Type B pancreatic cell (in vitro differentiated cells): ENCODE measurements around the gene ALG2. TPM values are rescaled to one million over a fixed set of nuclear protein-coding genes. Genes with fewer than 3 reads are reported as not detected.
A peak's percentile ranks its signal among the peaks of the same experiment; 100 is the strongest.
"Not testable (repeated sequence)": the region's sequence is repeated elsewhere in the genome, so short reads cannot be mapped to it uniquely, and the experiment has no call there.

Experiments used
- DNase-seq: peaks from one replicate; pipeline ENCODE4 v3.0.0; 2021; ENCODE audit warnings: mixed read lengths; ENCODE audit not compliant: unreplicated experiment; ENCODE audit errors: extremely low spot score
- H3K27ac Mint-ChIP-seq: 2 replicates; pipeline ENCODE4 v1.8.0; 2021; ENCODE audit warnings: mild to moderate bottlenecking, mixed read lengths
- H3K27me3 Mint-ChIP-seq: 2 replicates; pipeline ENCODE4 v1.8.0; 2021; ENCODE audit warnings: mixed read lengths
- H3K36me3 Mint-ChIP-seq: 2 replicates; pipeline ENCODE4 v1.8.0; 2021; ENCODE audit warnings: mixed read lengths
- H3K4me1 Mint-ChIP-seq: one replicate; pipeline ENCODE4 v1.8.0; 2021; ENCODE audit warnings: mixed read lengths; ENCODE audit not compliant: unreplicated experiment
- H3K4me3 Mint-ChIP-seq: 2 replicates; pipeline ENCODE4 v1.8.0; 2021; ENCODE audit warnings: mild to moderate bottlenecking, mixed read lengths
- H3K9me3 Mint-ChIP-seq: 2 replicates; pipeline ENCODE4 v1.8.0; 2021; ENCODE audit warnings: mixed read lengths
- CTCF ChIP-seq: fragments of 200-600 bp; sonication (generic); conservative IDR thresholded peaks from 2 replicates; pipeline ENCODE4 v1.5.0; 2021; ENCODE audit warnings: antibody characterized with exemption, mild to moderate bottlenecking
- total RNA-seq: library from RNA; stranded (reverse); gene quantifications from 2 replicates; pipeline ENCODE4 v1.2.1, GENCODE V29; 2021; ENCODE audit warnings: low replicate concordance

ALG2 gene
- total RNA-seq, 1 donor from 2014 or later, result 35.3 TPM

DNA sequence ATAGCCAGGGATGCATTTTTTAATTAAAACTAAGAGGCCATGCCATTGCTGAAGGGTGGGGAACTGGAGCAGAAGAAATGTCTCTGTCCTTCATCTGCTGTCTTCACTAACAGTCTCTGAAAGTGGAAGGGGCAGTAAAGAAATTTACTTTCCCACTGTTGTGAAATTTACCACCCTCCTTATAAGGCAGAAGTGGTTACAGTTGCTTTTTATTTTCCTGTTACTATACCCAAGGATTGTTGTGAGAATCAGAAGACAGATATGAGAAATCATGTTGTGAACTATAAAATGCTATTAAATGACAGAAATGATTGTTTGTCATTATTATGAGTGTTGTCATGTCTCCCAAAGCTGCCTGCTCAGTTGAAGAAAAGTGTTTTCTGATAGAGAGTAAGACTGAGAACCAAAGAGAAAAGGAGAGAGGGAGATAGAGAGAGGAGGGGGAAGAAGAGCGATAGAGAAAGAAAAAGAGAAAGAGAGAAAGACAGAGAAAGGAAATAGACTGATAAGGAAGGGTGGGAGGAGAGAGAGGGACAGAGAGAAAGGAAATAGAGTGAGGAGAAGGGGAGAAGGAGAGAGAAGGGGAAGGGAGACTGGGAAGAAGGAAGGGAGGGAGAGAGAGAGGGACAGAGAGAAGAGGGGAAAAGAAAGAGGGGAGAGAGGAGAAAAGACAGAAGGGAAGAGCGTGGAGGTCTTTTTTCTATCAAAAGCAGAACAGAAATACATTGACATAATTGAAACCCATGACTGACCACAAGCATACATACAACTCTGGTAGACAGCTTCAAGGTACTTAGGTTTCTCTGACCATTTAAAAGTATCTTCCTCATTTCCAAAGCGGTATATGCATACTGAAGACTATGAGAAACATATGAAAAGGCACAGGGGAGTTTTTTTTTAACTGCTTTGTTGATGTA is 22.9 kb upstream of the ALG2 start:
- no peak for DNase-seq
- H3K4me1 Mint-ChIP-seq, result no peaks in the 10 kb centered on the region
- H3K36me3 Mint-ChIP-seq, result peaks cover 8% of the 10 kb centered on the region
- H3K9me3 Mint-ChIP-seq, result no peaks in the 10 kb centered on the region
- no peak overlapping the region for H3K4me3 Mint-ChIP-seq
- no peak for TF ChIP-seq CTCF
- H3K27ac Mint-ChIP-seq, result no peak overlapping the region
- no peaks in the 10 kb centered on the region for H3K27me3 Mint-ChIP-seq

DNA sequence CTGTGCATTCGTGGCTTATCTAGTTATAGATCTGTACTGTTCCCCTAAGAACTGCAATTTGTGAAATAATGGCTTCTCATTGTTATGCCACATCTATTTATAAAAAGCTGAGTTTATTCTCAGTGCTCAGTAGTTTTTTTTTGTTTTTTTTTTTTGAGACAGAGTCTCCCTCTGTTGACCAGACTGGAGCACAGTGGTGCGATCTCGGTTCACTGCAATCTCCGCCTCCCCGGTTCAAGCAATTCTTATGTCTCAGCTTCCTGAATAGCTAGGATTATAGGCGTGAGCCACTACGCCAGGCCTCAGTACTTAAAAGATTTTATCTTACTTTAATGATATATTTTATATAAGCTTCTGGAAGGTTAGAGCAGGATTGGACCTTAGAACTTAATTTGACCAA is 19.4 kb upstream of the ALG2 start:
- Mint-ChIP-seq H3K9me3 (no peaks in the 10 kb centered on the region), H3K27ac (no peak overlapping the region), H3K36me3 (peaks cover 19% of the 10 kb centered on the region), H3K4me1 (no peaks in the 10 kb centered on the region), H3K27me3 (no peaks in the 10 kb centered on the region), H3K4me3 (no peak overlapping the region)
- TF ChIP-seq CTCF, result peak; percentile 19
- DNase-seq, result no peak

DNA sequence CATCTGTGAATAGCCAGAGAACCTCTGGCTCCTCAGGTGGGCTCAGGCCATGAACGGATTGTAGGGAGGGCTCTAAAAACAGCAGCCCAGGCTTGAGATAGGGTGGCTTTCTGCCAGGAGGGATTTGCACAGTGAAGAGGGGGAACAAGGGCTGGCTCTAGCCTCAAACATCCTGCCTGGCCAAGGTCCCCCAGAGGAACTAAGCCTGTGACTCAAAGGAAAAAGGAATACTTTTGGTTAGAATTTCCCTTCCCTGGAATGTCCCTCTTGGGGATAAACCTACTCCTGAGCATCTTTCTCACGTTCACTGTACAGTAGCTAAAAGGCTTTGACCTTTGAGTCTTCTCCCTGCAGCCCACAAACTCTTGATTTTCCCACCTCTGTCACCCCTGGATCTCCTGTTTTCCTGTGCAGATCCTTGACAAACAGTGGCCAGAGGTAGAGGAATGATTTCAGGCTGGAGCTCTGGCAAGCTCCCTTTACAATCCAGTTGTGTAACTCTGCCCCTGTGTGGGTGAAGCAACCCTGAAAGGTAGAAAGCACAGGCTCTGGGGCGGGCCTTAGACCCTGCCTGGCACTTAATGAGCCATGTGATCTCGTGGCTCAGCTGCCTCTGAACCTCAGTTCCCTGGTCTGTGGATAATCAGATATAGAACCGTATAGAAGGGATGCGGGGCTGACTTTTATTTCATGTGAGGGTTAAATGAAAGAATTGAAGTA is 17.8 kb upstream of the ALG2 start:
- Mint-ChIP-seq H3K27ac (no peak overlapping the region), H3K4me3 (no peak overlapping the region), H3K36me3 (peaks cover 19% of the 10 kb centered on the region), H3K4me1 (no peaks in the 10 kb centered on the region), H3K27me3 (no peaks in the 10 kb centered on the region), H3K9me3 (no peaks in the 10 kb centered on the region)
- no peak for DNase-seq
- no peak for TF ChIP-seq CTCF

DNA sequence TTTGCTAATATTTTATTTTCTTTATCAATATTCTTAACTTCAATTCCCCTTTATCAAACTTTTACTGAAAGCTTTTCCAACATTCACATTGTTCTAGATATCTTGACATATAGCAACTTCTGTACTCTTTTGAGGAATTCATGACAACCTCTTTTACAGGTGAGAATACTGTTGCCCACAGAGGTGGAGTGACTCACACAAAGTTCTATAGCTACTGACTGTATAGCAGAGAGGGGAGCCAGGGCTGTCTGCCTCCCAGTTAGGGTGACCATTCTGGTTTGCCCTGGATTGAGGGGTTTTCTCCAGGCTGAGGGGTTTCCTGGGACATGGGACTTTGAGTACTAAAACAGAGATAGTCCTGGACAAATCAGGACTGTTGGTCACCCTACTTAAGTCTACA is 16.6 kb upstream of the ALG2 start:
- Mint-ChIP-seq H3K9me3 (no peaks in the 10 kb centered on the region), H3K27me3 (no peaks in the 10 kb centered on the region), H3K27ac (no peak overlapping the region), H3K36me3 (peaks cover 19% of the 10 kb centered on the region), H3K4me1 (no peaks in the 10 kb centered on the region), H3K4me3 (no peak overlapping the region)
- no peak for TF ChIP-seq CTCF
- DNase-seq, result no peak

- DNase-seq, H3K4me3 Mint-ChIP-seq, H3K4me1 Mint-ChIP-seq, H3K27ac Mint-ChIP-seq, H3K27me3 Mint-ChIP-seq, H3K9me3 Mint-ChIP-seq: not testable (repeated sequence)
- H3K36me3 Mint-ChIP-seq, result peaks cover 19% of the 10 kb centered on the region
These were observed 16.1 kb upstream of the ALG2 start for GRCh38 chr9:99237849-99238248.

DNA sequence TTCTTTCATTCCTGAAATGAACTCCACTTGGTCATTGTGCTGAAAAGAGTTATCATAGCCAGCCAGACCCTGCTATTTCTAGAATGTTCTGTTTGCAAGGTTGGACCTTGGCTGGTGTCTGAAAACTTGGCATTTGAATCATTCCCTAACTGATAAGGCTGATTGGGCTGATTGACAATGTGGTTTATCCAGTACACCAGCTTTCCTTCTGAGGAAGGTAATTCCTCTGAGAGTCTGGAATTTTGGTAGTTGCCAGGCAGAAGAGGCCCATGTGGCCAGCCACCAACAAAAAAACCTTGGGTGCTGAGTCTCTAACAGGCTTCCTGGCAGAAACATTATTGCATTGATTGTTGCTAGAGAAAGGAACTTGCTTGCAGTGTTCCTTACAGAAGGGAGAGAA is 15.6 kb upstream of the ALG2 start:
- Mint-ChIP-seq H3K27me3 (no peaks in the 10 kb centered on the region), H3K9me3 (no peaks in the 10 kb centered on the region), H3K36me3 (peaks cover 19% of the 10 kb centered on the region), H3K4me3 (no peak overlapping the region), H3K4me1 (no peaks in the 10 kb centered on the region), H3K27ac (no peak overlapping the region)
- no peak for DNase-seq
- TF ChIP-seq CTCF, result no peak
